Uterus (tissue), 4 donors: ENCODE measurements around the gene PTGER4. TPM values are rescaled to one million over a fixed set of nuclear protein-coding genes. Genes with fewer than 3 reads are reported as not detected.
"Not testable (repeated sequence)": the region's sequence is repeated elsewhere in the genome, so short reads cannot be mapped to it uniquely, and the experiment has no call there.

ENCODE experiments used
- DNase-seq, 2 donors: peaks; one replicate each; pipeline ENCODE4 v3.0.0-alpha.2; 2019 to 2020
- H3K27ac ChIP-seq, 2 donors: fragments of 200-600 bp; sonication (generic); 1 replicate in 1 of 2; 2 replicates in 1 of 2; pipeline ENCODE4 v1.5.1; 2016 to 2018
- H3K27me3 ChIP-seq, 2 donors: fragments of 200-600 bp; sonication (generic); one replicate each; pipeline ENCODE4 v1.5.1; 2018 to 2019; ENCODE audit warnings: control low read depth in 1 of 2
- H3K36me3 ChIP-seq, 2 donors: fragments of 200-600 bp; sonication (generic); one replicate each; pipeline ENCODE4 v1.5.1; 2019; ENCODE audit warnings: control low read depth in 1 of 2
- H3K4me1 ChIP-seq, 2 donors: fragments of 200-600 bp; sonication (generic); one replicate each; pipeline ENCODE4 v1.5.1; 2018 to 2019; ENCODE audit warnings: control low read depth in 1 of 2
- H3K4me3 ChIP-seq, 2 donors: fragments of 200-600 bp; sonication (generic); 1 replicate in 1 of 2; 2 replicates in 1 of 2; pipeline ENCODE4 v1.5.1; 2018 to 2019; ENCODE audit warnings: mild to moderate bottlenecking in 1 of 2
- H3K9me3 ChIP-seq, 2 donors: fragments of 200-600 bp; sonication (generic); one replicate each; pipeline ENCODE4 v1.5.1; 2019; ENCODE audit warnings: control low read depth in 1 of 2
- CTCF ChIP-seq, 4 experiments: fragments of 200-600 bp in 2 of 4; fragments of 450-650 bp in 2 of 4; sonication (generic) in 2 of 4; IDR thresholded peaks; one replicate each; pipeline ENCODE4 v1.5.1; 2016 to 2019; ENCODE audit warnings: antibody characterized with exemption in 4 of 4, mild to moderate bottlenecking in 2 of 4, moderate library complexity in 1 of 4
- POLR2A ChIP-seq, 2 donors: fragments of 450-650 bp; IDR thresholded peaks; one replicate each; pipeline ENCODE4 v1.6.1; 2016; ENCODE audit warnings: antibody characterized with exemption in 2 of 2, mild to moderate bottlenecking in 1 of 2, moderate library complexity in 1 of 2
- intact Hi-C: fragments of 100-400 bp; cut with DNase I; formaldehyde crosslinking; loops from one replicate; pipeline ENCODE4 v1.15.1; 2023; ENCODE audit warnings: low total_unique reads
- total RNA-seq, 4 donors: library from RNA; depleted of rRNA in 3 of 4; stranded (reverse); fragments of >200 nt in 3 of 4; gene quantifications; one replicate each; pipeline versions ENCODE4 v1.1.0 to v1.2.4, GENCODE V29; 2014 to 2023
- donor health status: DM: yes; HTN: yes; CAD: no.

The PTGER4 gene
- total RNA-seq, 4 donors from 2014 or later, result 5.9 to 10.2 (median 8.0) TPM

GRCh38 chr5:40690267-40690666 is 10.6 kb downstream of the PTGER4 start:
- TF ChIP-seq CTCF (IDR thresholded peaks at IDR 0.05) (no peak), POLR2A (IDR thresholded peaks at IDR 0.05) (no peak)
- Histone ChIP-seq H3K36me3 (no peaks in the 10 kb centered on the region), H3K4me1 (no peaks in the 10 kb centered on the region), H3K27ac (no peak overlapping the region), H3K4me3 (no peak overlapping the region), H3K9me3 (no peaks in the 10 kb centered on the region), H3K27me3 (no peaks in the 10 kb centered on the region)
- intact Hi-C loops, result no loop called here
- no peak for DNase-seq

GRCh38 chr5:40691894-40692293 is 12.2 kb downstream of the PTGER4 start:
- H3K4me1 ChIP-seq, result no peaks in the 10 kb centered on the region
- intact Hi-C loops, result no loop called here
- no peaks in the 10 kb centered on the region for H3K36me3 ChIP-seq
- H3K4me3 ChIP-seq, result no peak overlapping the region
- no peaks in the 10 kb centered on the region for H3K27me3 ChIP-seq
- TF ChIP-seq CTCF (IDR thresholded peaks at IDR 0.05), result no peak
- no peak for TF ChIP-seq POLR2A (IDR thresholded peaks at IDR 0.05)
- DNase-seq, result no peak
- no peak overlapping the region for H3K27ac ChIP-seq
- no peaks in the 10 kb centered on the region for H3K9me3 ChIP-seq

GRCh38 chr5:40694433-40694832 is 14.7 kb downstream of the PTGER4 start:
- Histone ChIP-seq H3K4me1 (no peaks in the 10 kb centered on the region), H3K27ac (no peak overlapping the region), H3K9me3 (no peaks in the 10 kb centered on the region), H3K4me3 (no peak overlapping the region), H3K36me3 (no peaks in the 10 kb centered on the region), H3K27me3 (no peaks in the 10 kb centered on the region)
- no peak for TF ChIP-seq POLR2A (IDR thresholded peaks at IDR 0.05)
- no peak for TF ChIP-seq CTCF (IDR thresholded peaks at IDR 0.05)
- no peak for DNase-seq
- intact Hi-C loops, result no loop called here

GRCh38 chr5:40700116-40700782 is 20.5 kb downstream of the PTGER4 start:
- peaks cover 0 to 4% of the 10 kb centered on the region in 2 donors for H3K9me3 ChIP-seq
- H3K4me3 ChIP-seq, result no peak overlapping the region
- DNase-seq, result no peak
- H3K27me3 ChIP-seq, result no peaks in the 10 kb centered on the region
- no peak for TF ChIP-seq CTCF (IDR thresholded peaks at IDR 0.05)
- TF ChIP-seq POLR2A (IDR thresholded peaks at IDR 0.05), result no peak
- no peaks in the 10 kb centered on the region for H3K4me1 ChIP-seq
- H3K36me3 ChIP-seq, result no peaks in the 10 kb centered on the region
- no peak overlapping the region for H3K27ac ChIP-seq
- intact Hi-C loops, result no loop called here

- intact Hi-C loops, H3K36me3 ChIP-seq: not testable (repeated sequence)
Measured at GRCh38 chr5:40702027-40702426, 22.3 kb downstream of the PTGER4 start.

GRCh38 chr5:40705484-40705883 is 25.8 kb downstream of the PTGER4 start:
- H3K36me3 ChIP-seq, H3K9me3 ChIP-seq, intact Hi-C loops, DNase-seq, H3K27ac ChIP-seq, H3K4me1 ChIP-seq, H3K4me3 ChIP-seq, H3K27me3 ChIP-seq: not testable (repeated sequence)

More at GRCh38 chr5:40702027-40702426, 22.3 kb downstream of the PTGER4 start:
- not testable (repeated sequence) for H3K4me1 ChIP-seq, DNase-seq, H3K27ac ChIP-seq, H3K9me3 ChIP-seq, H3K4me3 ChIP-seq, H3K27me3 ChIP-seq

GRCh38 chr5:40710575-40710974 is 30.9 kb downstream of the PTGER4 start:
- H3K36me3 ChIP-seq, DNase-seq, H3K9me3 ChIP-seq, H3K27ac ChIP-seq, H3K4me3 ChIP-seq, H3K27me3 ChIP-seq, intact Hi-C loops, H3K4me1 ChIP-seq: not testable (repeated sequence)
